Stimulated activated CD4-positive, alpha-beta T cell treated with anti-CD3 and anti-CD28 coated beads, Interleukin-15, amount 100 ng/mL, for 48 hours (primary cell): ENCODE measurements around the gene DIS3L2.

Experiments used
- DNase-seq, 2 donors: peaks; one replicate each; pipeline ENCODE4 v3.0.0-alpha.2; 2020; ENCODE audit warnings: low read depth in 2 of 2

Gene DIS3L2

DNA sequence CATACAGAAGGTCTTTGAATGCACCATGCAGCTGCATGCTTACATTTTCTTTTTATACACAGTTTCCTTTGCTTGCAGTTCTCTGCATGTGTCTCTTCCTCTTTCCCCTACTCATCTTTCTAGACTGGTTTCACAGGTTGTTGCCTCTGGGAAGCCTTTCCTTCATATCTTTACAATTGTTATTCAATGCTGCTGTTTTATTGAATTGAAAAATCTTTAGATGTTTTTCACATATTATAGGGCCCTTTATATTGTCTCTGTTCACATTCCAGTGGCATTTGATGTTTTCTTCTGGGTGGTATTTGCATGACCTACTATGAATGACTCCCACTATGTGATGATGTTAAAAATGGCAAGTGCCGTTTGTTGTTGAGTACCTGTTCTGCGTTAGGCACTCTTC is 91.1 kb downstream of the DIS3L2 start:
- no peak for DNase-seq

- no peak for DNase-seq
Measured at GRCh38 chr2:232053777-232054176, 92.3 kb downstream of the DIS3L2 start.

- no peak for DNase-seq
Measured at GRCh38 chr2:232058063-232058877, 96.8 kb downstream of the DIS3L2 start.

GRCh38 chr2:232058931-232059330 is 97.4 kb downstream of the DIS3L2 start:
- no peak for DNase-seq

GRCh38 chr2:232061265-232061664 is 99.8 kb downstream of the DIS3L2 start:
- no peak for DNase-seq

GRCh38 chr2:232073026-232073425 is 111.5 kb downstream of the DIS3L2 start:
- DNase-seq = no peak

DNA sequence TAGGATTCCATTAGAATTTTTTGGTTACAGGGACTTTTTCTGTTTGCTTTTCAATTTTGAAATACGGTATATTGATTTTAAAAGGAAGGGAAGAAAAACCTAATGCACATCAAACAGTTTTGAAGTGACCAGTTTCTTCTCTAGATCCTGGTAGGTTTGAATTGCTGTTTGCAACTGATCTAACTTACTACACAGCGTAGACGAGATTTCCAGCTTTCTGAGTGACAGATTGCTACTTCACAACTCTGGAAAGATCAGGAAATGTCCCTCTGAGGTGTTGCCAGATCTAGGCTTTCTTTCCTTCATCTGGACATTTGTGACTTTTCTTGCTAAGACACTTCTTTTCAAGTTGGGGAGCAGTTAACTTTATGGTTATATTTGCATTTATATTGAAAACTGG is 112.2 kb downstream of the DIS3L2 start:
- DNase-seq = no peak

DNA sequence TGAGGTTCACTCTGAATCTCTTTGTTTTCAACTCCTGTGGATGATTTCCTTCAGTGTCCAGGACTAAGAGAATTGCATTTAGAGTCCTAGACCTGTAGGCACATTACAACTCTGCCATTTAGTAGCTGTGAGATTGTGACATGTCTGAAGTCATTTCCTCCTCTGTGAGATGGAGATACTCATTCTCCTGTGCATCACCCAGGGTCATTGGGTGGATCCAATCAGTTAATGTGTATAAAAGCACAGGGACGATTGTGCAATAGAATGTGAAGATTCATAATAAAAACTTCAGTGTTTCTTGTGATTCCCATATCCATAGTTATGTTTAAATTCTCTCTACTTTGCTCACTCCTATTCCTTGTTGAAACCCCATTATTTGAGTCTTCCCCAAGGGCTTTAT is 113.6 kb downstream of the DIS3L2 start:
- DNase-seq = no peak

- DNase-seq = no peak
Measured at GRCh38 chr2:232075859-232076258, 114.3 kb downstream of the DIS3L2 start.

DNA sequence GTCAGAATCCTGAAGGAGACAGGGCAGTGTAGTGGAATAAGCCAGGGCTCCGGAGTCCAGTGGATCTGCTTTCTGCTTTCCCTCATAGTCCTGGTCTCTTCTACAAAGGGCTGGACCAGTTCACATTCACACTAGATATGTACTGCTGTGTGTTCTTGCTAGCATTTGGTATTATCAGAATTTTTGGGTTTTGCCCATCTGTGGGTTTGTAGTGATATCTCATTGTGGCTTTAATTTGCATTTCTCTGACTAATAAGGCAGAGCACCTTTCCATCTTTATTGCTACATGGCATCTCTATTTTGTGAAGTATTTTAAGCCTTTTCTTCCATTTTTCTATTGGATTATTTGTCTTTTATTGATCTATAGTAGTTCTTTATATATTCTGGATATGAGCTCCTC is 114.8 kb downstream of the DIS3L2 start:
- DNase-seq = no peak

GRCh38 chr2:232076736-232077135 is 115.2 kb downstream of the DIS3L2 start:
- DNase-seq = no peak

DNA sequence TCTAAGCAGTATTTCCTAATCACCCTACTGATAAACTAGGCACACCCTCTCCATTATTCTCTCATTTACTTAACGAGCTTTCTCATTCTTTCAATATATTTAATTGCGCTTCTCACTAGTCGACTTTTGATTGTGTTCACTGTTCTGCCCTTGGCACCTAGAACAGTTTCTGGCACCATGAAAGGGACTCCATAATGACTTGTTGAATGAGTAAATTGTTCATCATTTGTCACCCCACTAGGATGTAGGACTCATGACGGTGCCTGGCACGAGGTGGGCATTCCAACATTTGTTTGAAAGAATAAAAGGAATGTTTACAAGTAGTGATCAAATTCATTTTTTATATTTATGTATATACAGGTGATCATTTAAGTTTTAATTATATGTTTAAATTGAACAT is 123.7 kb downstream of the DIS3L2 start:
- DNase-seq = no peak

- DNase-seq = no peak
Measured at GRCh38 chr2:232085826-232086425, 124.4 kb downstream of the DIS3L2 start.

DNA sequence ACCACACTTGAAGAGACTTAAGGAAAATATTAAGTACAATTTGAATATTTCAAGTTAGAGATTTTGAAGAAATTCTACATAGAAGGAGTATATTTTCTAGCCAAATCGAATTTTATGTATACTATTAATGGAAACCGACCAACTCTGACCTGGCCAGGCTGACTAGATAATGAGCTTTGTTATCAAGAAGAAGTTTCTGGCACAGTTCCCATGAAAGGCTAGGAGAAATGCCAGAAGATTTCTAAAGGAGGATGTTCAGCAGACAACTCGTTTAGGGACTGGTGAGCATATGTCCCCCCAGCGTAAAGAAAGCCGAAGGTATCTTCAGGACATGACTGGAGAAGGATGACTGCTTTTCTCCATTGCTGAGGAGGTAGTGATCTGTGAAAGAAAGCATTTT is 127.3 kb downstream of the DIS3L2 start:
- DNase-seq = no peak

DNA sequence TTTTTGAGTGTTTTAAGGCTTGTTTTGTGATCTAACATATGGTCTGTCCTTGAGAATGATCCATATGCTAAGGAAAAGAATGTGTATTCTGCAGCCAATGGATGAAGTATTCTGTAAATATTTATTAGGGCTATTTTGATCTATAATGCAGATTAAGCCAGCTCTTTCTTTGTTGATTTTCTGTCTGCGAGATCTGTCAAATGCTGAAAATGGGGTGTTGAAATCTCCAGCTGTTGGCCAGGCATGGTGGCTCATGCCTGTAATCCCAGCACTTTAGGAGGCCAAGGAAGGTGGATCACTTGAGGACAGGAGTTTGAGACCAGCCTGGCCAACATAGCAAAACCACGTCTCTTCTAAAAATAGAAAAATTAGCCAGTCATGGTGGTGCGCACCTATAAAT is 132.7 kb downstream of the DIS3L2 start:
- DNase-seq = no peak

DNA sequence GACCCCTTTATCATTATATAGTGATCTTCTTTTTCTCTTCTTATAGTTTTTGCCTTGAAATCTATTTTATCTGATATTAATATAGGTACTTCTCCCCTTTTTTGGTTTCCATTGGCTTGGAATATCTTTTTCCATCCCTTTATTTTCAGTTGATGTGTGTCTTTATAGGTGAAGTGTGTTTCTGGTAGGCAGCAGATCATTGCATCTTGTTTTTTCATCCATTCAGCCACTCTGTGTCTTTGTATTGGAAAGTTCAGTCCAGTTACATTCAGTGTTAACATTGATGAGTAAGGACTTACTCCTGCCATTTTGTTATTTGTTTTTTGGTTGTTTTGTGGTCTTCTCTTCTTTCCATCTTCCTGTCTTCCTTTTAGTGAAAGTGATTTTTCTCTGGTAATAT is 133.4 kb downstream of the DIS3L2 start:
- DNase-seq = no peak

DNA sequence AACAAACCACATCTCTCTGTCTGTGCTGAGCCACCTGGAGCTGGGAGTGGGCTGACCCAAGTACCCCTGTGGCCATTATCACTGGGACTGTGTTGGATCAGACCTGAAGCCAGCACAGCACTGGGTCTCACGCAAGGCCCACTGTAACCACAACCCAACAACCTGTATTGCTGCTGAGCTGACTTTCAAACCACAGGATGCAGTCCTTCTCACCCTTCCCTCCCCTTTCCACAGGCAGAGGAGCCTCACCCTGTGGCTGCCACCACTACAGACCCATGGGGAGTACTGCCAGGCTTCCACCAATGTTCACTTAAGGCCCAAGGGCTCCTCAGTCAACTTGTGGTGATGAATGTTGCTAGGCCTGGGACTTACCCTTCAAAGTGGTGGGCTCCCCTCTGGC is 135.7 kb downstream of the DIS3L2 start:
- no peak for DNase-seq

DNA sequence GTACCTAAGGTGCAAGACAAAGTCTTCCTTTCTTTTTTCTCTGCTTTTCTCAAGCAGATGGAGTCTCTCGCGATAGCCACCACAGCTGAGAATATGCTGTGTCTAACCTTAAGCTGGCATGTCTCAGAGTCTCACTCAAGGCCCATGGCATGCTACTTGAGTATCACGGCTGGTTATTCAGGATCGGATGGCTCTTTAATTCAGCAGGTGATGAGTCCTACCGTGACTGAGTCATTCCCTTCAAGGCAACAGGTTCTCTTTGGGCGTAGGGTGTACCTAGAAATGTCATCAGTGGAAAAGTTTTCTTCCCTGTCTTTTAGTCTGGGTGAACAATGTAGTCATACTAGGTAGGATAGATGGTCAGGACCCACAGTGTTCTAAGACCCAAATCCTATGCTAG is 136.2 kb downstream of the DIS3L2 start:
- no peak for DNase-seq

DNA sequence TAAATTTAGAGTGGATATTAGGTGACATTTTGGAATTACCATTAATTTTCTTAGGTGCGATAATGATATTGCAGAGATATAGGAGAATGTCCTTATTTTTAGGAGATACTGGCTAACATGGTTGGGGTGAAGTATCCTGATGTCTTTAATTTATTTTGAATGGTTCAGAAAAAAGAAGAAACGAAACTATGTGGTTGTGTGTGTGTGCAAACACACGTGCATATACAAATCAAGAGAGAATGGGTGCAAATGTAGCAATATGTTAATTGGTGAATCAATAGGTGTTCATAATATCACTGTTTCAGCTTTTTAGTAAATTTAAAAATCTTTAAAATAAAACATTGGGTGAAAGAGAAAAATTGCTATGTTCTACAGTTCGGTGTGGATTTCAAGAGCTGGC is 140.9 kb downstream of the DIS3L2 start:
- no peak for DNase-seq

DNA sequence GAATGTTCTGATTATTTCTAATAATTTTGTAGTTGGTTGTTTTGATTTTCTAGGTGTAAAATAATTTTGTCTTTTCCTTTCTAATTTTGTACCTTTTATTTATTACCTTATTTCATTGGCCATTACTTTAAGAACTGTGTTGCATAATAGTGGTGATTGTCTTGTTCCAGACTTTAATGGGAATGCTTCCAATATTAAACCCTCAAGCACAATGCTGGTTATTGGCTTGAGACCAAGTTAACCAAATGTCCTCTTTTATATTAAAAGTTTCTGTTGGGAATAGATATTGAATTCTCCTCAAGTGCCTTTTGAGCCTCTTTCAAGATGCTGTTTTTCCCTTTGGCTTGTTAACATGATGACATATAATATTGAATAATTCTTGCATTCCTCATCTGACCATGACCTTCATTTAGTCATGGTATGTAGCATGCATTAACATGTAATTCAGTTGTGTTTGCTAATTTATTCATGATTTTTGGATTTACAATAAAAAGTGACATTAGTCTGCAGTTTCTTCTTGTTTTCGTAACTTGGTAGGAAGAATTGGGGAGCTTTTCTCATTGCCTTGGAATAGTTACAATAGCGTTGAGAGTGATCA is 141.7 kb downstream of the DIS3L2 start:
- DNase-seq = no peak

DNA sequence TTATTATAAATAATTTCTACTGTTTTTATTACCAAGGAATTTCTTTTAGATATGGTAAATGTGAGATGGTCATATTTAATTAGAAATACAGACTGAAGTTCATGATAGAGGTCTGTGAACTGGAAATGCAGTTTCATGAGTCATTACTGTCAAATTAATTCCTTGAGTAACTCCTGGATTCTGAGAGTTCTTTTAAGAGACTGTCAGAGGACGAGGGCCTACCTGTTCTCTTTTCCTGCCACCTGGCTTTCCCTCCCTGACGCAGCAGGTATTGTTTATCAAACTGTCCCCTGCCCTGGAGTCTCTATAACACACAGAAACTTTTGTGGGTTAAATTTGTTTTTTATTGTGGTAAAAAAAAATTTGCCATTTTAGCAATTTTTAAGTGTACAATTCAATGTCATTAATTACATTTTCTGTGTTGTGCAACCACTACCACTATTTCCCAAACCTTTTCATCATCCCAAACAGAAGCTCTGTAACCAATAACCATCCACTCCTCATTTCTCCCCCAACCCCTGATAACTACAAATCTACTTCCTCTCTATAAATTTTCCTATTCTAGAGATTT is 142.6 kb downstream of the DIS3L2 start:
- no peak for DNase-seq

DNA sequence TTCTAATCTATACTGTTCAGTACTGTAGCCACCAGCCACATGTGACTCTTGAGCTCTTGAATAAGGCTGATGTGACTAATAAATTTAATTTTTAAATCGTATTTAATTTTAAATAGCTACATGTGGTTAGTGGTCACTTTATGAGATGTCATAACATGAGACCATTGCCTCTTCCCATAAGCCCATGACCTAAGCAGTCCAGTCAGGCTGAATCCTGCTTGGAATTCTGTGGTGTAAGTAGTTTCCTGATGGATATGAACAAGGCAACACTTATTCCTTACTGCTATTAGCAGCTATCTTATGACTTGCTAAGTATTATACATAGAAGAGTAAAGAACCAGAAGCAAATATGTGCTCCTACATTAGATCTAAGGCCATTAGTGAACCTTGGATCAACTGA is 150.0 kb downstream of the DIS3L2 start:
- no peak for DNase-seq

DNA sequence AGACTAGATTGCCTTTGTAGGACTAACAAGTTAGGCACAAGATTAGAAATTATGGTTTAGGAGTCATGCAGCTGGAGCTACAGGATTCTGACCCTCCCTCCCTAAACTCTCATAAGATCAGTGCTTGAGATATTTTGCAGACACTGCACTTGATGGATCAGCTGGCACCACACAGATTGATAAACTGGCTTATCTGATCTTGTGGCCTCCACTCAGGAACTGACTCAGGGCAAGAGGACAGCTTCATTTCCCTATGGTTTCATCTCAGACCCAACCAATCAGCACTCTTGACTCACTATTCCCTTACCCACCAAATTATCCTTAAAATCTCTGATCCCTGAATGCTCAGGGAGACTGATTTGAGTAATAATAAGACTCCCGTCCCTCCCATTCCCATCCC is 152.3 kb downstream of the DIS3L2 start:
- no peak for DNase-seq
